Measurements from ENCODE around the gene TOR1A. TPM values are rescaled to one million over a fixed set of nuclear protein-coding genes. Genes with fewer than 3 reads are reported as not detected.
"Not testable (repeated sequence)": the region's sequence is repeated elsewhere in the genome, so short reads cannot be mapped to it uniquely, and the experiment has no call there.

TOR1A gene
- total RNA-seq, 1 experiment from 2014 or later = 29.8 TPM

DNA sequence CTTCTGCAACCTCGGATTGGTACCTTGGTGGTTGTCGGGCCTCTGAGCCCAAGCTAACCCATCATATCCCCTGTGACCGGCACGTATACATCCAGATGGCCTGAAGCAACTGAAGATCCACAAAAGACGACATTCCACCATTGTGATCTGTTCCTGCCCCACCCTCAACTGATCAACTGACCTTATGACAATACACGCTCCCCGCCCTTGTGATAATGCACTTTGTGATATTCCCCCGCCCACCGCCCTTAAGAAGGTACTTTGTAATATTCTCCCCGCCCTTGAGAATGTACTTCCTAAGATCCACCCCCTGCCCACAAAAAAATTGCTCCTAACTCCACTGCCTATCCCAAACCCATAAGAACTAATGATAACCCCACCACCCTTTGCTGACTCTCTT lies 37.5 kb downstream of the TOR1A start:
- Histone ChIP-seq H3K4me2 (ENCODE audit: low read length) (no peak overlapping the region), H4K20me1 (ENCODE audit: low read length) (no peaks in the 10 kb centered on the region), H3K27ac (ENCODE audit: low read length) (no peak overlapping the region), H3K36me3 (ENCODE audit: low read depth, low read length) (no peaks in the 10 kb centered on the region), H3K9me3 (ENCODE audit: low read length) (no peaks in the 10 kb centered on the region), H3K4me1 (ENCODE audit: insufficient read depth, low read length) (no peaks in the 10 kb centered on the region), H3K27me3 (ENCODE audit: low read length) (no peaks in the 10 kb centered on the region), H3K79me2 (ENCODE audit: low read length) (no peaks in the 10 kb centered on the region), H3K4me3 (ENCODE audit: low read length) (no peak overlapping the region), H3F3A (ENCODE audit: low read length, unreplicated experiment) (no peaks in the 10 kb centered on the region), H3K9me2 (replicated peaks; ENCODE audit: low read length) (no peaks in the 10 kb centered on the region), H3K9ac (ENCODE audit: low read length) (no peak overlapping the region), H2AFZ (ENCODE audit: low read length) (no peak overlapping the region)
- BruUV-seq (replicated peaks) = no TSS peak
- ATAC-seq (no peak), DNase-seq (no peak)
- ChIA-PET CTCF (no interaction called here), POLR2A (ENCODE audit: unreplicated experiment) (no interaction called here)
- intact Hi-C loops (cut with micrococcal nuclease) = no loop called here
- TF ChIP-seq EZH2phosphoT487 (IDR thresholded peaks at IDR 0.05; ENCODE audit: borderline replicate concordance, low read length) (no peak), EZH2 (IDR thresholded peaks at IDR 0.05; ENCODE audit: low read length, unreplicated experiment) (no peak)
- TF ChIP-seq, protein P1, sequence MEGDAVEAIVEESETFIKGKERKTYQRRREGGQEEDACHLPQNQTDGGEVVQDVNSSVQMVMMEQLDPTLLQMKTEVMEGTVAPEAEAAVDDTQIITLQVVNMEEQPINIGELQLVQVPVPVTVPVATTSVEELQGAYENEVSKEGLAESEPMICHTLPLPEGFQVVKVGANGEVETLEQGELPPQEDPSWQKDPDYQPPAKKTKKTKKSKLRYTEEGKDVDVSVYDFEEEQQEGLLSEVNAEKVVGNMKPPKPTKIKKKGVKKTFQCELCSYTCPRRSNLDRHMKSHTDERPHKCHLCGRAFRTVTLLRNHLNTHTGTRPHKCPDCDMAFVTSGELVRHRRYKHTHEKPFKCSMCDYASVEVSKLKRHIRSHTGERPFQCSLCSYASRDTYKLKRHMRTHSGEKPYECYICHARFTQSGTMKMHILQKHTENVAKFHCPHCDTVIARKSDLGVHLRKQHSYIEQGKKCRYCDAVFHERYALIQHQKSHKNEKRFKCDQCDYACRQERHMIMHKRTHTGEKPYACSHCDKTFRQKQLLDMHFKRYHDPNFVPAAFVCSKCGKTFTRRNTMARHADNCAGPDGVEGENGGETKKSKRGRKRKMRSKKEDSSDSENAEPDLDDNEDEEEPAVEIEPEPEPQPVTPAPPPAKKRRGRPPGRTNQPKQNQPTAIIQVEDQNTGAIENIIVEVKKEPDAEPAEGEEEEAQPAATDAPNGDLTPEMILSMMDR (conservative IDR thresholded peaks at IDR 0.05; ENCODE audit: low read depth, low read length) = no peak

DNA sequence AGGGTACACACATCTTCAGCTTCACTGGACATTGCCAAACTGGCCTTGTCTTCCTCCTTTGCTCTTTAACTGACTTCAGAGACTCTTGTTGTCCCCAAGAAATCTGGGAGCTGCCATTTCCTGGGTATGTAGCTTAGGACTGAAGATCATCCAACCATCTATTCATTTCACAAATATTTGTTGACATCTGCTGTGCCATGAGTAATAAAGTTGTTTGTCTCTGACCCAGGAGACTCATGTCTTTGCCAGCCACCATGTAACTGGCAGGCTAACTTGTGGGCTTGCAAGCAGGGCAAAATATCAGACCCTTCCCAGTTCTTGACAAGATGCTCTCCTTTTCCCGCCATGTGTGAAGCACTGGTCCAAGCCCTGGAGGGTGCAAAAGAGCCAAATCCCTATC lies 38.1 kb downstream of the TOR1A start:
- Histone ChIP-seq H3K27me3 (ENCODE audit: low read length) (no peaks in the 10 kb centered on the region), H3K9me2 (replicated peaks; ENCODE audit: low read length) (no peaks in the 10 kb centered on the region), H3K79me2 (ENCODE audit: low read length) (no peaks in the 10 kb centered on the region), H3K9ac (ENCODE audit: low read length) (no peak overlapping the region), H3K4me3 (ENCODE audit: low read length) (no peak overlapping the region), H3F3A (ENCODE audit: low read length, unreplicated experiment) (no peaks in the 10 kb centered on the region), H3K4me2 (ENCODE audit: low read length) (no peak overlapping the region), H3K36me3 (ENCODE audit: low read depth, low read length) (no peaks in the 10 kb centered on the region), H4K20me1 (ENCODE audit: low read length) (no peaks in the 10 kb centered on the region), H3K9me3 (ENCODE audit: low read length) (no peaks in the 10 kb centered on the region), H3K4me1 (ENCODE audit: insufficient read depth, low read length) (no peaks in the 10 kb centered on the region), H2AFZ (ENCODE audit: low read length) (no peak overlapping the region), H3K27ac (ENCODE audit: low read length) (no peak overlapping the region)
- TF ChIP-seq EZH2 (IDR thresholded peaks at IDR 0.05; ENCODE audit: low read length, unreplicated experiment) (no peak), EZH2phosphoT487 (IDR thresholded peaks at IDR 0.05; ENCODE audit: borderline replicate concordance, low read length) (no peak)
- TF ChIP-seq, protein P1 (conservative IDR thresholded peaks at IDR 0.05; ENCODE audit: low read depth, low read length) = no peak
- no TSS peak for BruUV-seq (replicated peaks)
- DNase-seq (no peak), ATAC-seq (no peak)
- ChIA-PET CTCF (no interaction called here), POLR2A (ENCODE audit: unreplicated experiment) (no interaction called here)
- intact Hi-C loops (cut with micrococcal nuclease) = no loop called here

DNA sequence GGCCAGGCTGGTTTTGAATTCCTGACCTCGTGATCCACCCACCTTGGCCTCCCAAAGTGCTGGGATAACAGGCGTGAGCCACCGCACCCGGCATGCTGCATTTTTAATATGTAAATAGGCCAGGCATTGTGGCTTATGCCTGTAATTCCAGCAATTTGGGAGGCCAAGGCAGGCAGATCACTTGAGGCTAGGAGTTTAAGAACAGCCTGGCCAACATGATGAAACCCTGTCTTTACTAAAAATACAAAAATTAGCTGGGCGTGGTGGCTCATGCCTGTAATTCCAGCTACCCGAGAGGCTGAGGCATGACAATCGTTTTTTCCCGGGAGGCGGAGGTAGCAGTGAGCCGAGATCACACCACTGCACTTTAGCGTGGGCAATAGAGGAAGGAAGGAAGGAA lies 39.0 kb downstream of the TOR1A start:
- BruUV-seq (replicated peaks); H3K79me2 ChIP-seq (ENCODE audit: low read length); H3K9ac ChIP-seq (ENCODE audit: low read length); H3K9me2 ChIP-seq (replicated peaks; ENCODE audit: low read length); H3K27ac ChIP-seq (ENCODE audit: low read length); CTCF ChIA-PET; ATAC-seq; H2AFZ ChIP-seq (ENCODE audit: low read length); H3K36me3 ChIP-seq (ENCODE audit: low read depth, low read length); intact Hi-C loops (cut with micrococcal nuclease); H3K4me1 ChIP-seq (ENCODE audit: insufficient read depth, low read length); H4K20me1 ChIP-seq (ENCODE audit: low read length); H3K4me2 ChIP-seq (ENCODE audit: low read length); POLR2A ChIA-PET (ENCODE audit: unreplicated experiment); H3K9me3 ChIP-seq (ENCODE audit: low read length); DNase-seq; H3K27me3 ChIP-seq (ENCODE audit: low read length); H3F3A ChIP-seq (ENCODE audit: low read length, unreplicated experiment); H3K4me3 ChIP-seq (ENCODE audit: low read length): not testable (repeated sequence)

Data from PC-3 (cell line).